Liver (tissue), 9 donors: ENCODE data around the gene PIGH. TPM values are rescaled to one million over a fixed set of nuclear protein-coding genes. Genes with fewer than 3 reads are reported as not detected.
A peak's percentile ranks its signal among the peaks of the same experiment; 100 is the strongest.

Experiments
- DNase-seq: peaks from one replicate; pipeline ENCODE4 v3.0.0-alpha.2; 2017; ENCODE audit warnings: low spot score
- H3K27ac ChIP-seq, 2 donors: one replicate each; pipeline ENCODE4 v1.7.0; 2013; ENCODE audit warnings: inconsistent platforms in 2 of 2, low read length in 2 of 2, control low read depth in 1 of 2, low read depth in 1 of 2, mild to moderate bottlenecking in 1 of 2
- H3K27me3 ChIP-seq, 4 donors: one replicate each; pipeline versions ENCODE4 v1.6.1 to v1.7.0; 2013; ENCODE audit warnings: low read length in 3 of 4, inconsistent platforms in 1 of 4, mild to moderate bottlenecking in 1 of 4, moderate library complexity in 1 of 4; ENCODE audit not compliant: control insufficient read depth in 4 of 4, insufficient read depth in 4 of 4
- H3K36me3 ChIP-seq, 4 donors: one replicate each; pipeline versions ENCODE4 v1.6.1 to v1.7.0; 2013; ENCODE audit warnings: low read length in 3 of 4, mild to moderate bottlenecking in 3 of 4, low read depth in 1 of 4, moderate library complexity in 1 of 4; ENCODE audit not compliant: control insufficient read depth in 4 of 4, insufficient read depth in 3 of 4
- H3K4me1 ChIP-seq, 4 donors: one replicate each; pipeline versions ENCODE4 v1.6.1 to v1.7.0; 2013; ENCODE audit warnings: low read length in 3 of 4, mild to moderate bottlenecking in 3 of 4, moderate library complexity in 1 of 4; ENCODE audit not compliant: control insufficient read depth in 4 of 4, insufficient read depth in 4 of 4
- H3K4me3 ChIP-seq, 3 donors: one replicate each; pipeline versions ENCODE4 v1.6.1 to v1.7.0; 2013; ENCODE audit warnings: low read length in 3 of 3, control low read depth in 1 of 3, low read depth in 1 of 3, mild to moderate bottlenecking in 1 of 3
- H3K9ac ChIP-seq, 2 donors: one replicate each; pipeline ENCODE4 v1.7.0; 2013; ENCODE audit warnings: low read length in 2 of 2, mild to moderate bottlenecking in 2 of 2, moderate library complexity in 2 of 2, control low read depth in 1 of 2, low read depth in 1 of 2
- H3K9me3 ChIP-seq, 4 donors: one replicate each; pipeline versions ENCODE4 v1.6.1 to v1.7.0; 2013; ENCODE audit warnings: low read length in 3 of 4; ENCODE audit not compliant: control insufficient read depth in 4 of 4
- ATF3 ChIP-seq: IDR thresholded peaks from 2 replicates; pipeline ENCODE4 v1.6.1; 2016; ENCODE audit warnings: antibody characterized with exemption
- EGR1 ChIP-seq, 2 donors: IDR thresholded peaks; 2 replicates each; pipeline ENCODE4 v1.6.1; 2016 to 2018; ENCODE audit warnings: antibody characterized with exemption in 2 of 2, low read depth in 2 of 2
- FOXA2 ChIP-seq: IDR thresholded peaks from 2 replicates; pipeline ENCODE4 v1.6.1; 2016; ENCODE audit warnings: antibody characterized with exemption
- GABPA ChIP-seq, 2 donors: IDR thresholded peaks in 1 of 2; conservative IDR thresholded peaks in 1 of 2; 2 replicates each; pipeline ENCODE4 v1.6.1; 2016; ENCODE audit warnings: antibody characterized with exemption in 2 of 2, mild to moderate bottlenecking in 1 of 2, moderate library complexity in 1 of 2
- HNF4A ChIP-seq, 2 donors: conservative IDR thresholded peaks; 2 replicates each; pipeline ENCODE4 v1.6.1; 2016; ENCODE audit warnings: antibody characterized with exemption in 2 of 2, mild to moderate bottlenecking in 2 of 2
- HNF4G ChIP-seq: IDR thresholded peaks from 2 replicates; pipeline ENCODE4 v1.6.1; 2016; ENCODE audit warnings: antibody characterized with exemption
- JUND ChIP-seq, 2 donors: IDR thresholded peaks; 2 replicates each; pipeline ENCODE4 v1.6.1; 2016; ENCODE audit warnings: antibody characterized with exemption in 2 of 2
- MAX ChIP-seq: IDR thresholded peaks from 2 replicates; pipeline ENCODE4 v1.6.1; 2016; ENCODE audit warnings: antibody characterized with exemption
- NR2F2 ChIP-seq: IDR thresholded peaks from 2 replicates; pipeline ENCODE4 v1.6.1; 2016; ENCODE audit warnings: antibody characterized with exemption
- RAD21 ChIP-seq, 2 donors: IDR thresholded peaks; 2 replicates each; pipeline ENCODE4 v1.6.1; 2016; ENCODE audit warnings: antibody characterized with exemption in 2 of 2, mild to moderate bottlenecking in 2 of 2
- RXRA ChIP-seq, 2 donors: IDR thresholded peaks; 2 replicates each; pipeline ENCODE4 v1.6.1; 2017 to 2018; ENCODE audit warnings: antibody characterized with exemption in 2 of 2, mild to moderate bottlenecking in 1 of 2
- SP1 ChIP-seq: IDR thresholded peaks from 2 replicates; pipeline ENCODE4 v1.6.1; 2018; ENCODE audit warnings: antibody characterized with exemption, mild to moderate bottlenecking
- TAF1 ChIP-seq: conservative IDR thresholded peaks from 2 replicates; pipeline ENCODE4 v1.6.1; 2016; ENCODE audit warnings: antibody characterized with exemption, mild to moderate bottlenecking
- YY1 ChIP-seq: IDR thresholded peaks from 2 replicates; pipeline ENCODE4 v1.6.1; 2016; ENCODE audit warnings: antibody characterized with exemption, mild to moderate bottlenecking
- ZBTB33 ChIP-seq: IDR thresholded peaks from 2 replicates; pipeline ENCODE4 v1.6.1; 2016; ENCODE audit warnings: antibody characterized with exemption
- WGBS: extraction: QIAGEN DNeasy Blood & Tissue Kit; methylation state at CpG from one replicate; pipeline ENCODE4 v1.1.7; 2013; 5-methylcytosine and 5-hydroxymethylcytosine counted together
- polyA plus RNA-seq, 2 donors: library from polyadenylated mRNA; stranded (reverse) in 1 of 2; unstranded in 1 of 2; fragments of 200-250 nt in 1 of 2; fragments of >200 nt in 1 of 2; fragmentation: Nextera tagmentation in 1 of 2; extraction: Ambion mirVana in 1 of 2; gene quantifications; one replicate each; pipeline versions ENCODE4 v1.2.1 to v1.2.3, GENCODE V29; 2013 to 2015
- total RNA-seq, 2 donors: library from RNA; depleted of rRNA; stranded (reverse); fragments of >200 nt; gene quantifications; one replicate each; pipeline ENCODE4 v1.2.3, GENCODE V29; 2014
- TF ChIP-seq, protein P1 (sequence below): fragments of 150-350 bp; IDR thresholded peaks from 2 replicates; pipeline ENCODE4 v1.5.1; 2017; ENCODE audit warnings: improper control_type of control experiment, low read depth, low read length; ENCODE audit not compliant: missing input control
- TF ChIP-seq, protein P2 (sequence below): IDR thresholded peaks from 2 replicates; pipeline ENCODE4 v1.6.1; 2016; ENCODE audit warnings: antibody characterized with exemption, mild to moderate bottlenecking
- donor health status: healthy.
- donor health status: healthy.
- donor health status: healthy.
- donor health status: healthy.
- donor health status: healthy.

Gene PIGH, protein sequence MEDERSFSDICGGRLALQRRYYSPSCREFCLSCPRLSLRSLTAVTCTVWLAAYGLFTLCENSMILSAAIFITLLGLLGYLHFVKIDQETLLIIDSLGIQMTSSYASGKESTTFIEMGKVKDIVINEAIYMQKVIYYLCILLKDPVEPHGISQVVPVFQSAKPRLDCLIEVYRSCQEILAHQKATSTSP
- total RNA-seq: 10 to 100 TPM; 22.9 to 36.1 TPM
- 10 to 100 TPM; 14.2 to 20.5 TPM for polyA plus RNA-seq

GRCh38 chr14:67599698-67600561 is at the start of gene PIGH:
Gene PIGH, minus strand, starts transcription at chr14:67600268. Its CDS starts 65 bp downstream, at chr14:67600203.
- H3K27me3 ChIP-seq: no peaks in the 10 kb centered on the region
- peaks cover 3 to 12% (median 8%) of the 10 kb centered on the region in 4 donors for H3K4me1 ChIP-seq
- TF ChIP-seq HNF4G (no peak), GABPA (IDR thresholded peaks at IDR 0.05 in 1 of 2, conservative IDR thresholded peaks at IDR 0.05 in 1 of 2) (peak in 1 of 2 donors; percentile 78), EGR1 (IDR thresholded peaks at IDR 0.05; ENCODE audit: low read depth in 2 of 2) (peak in 1 of 2 donors; percentile 19), JUND (IDR thresholded peaks at IDR 0.05) (no peak), RXRA (IDR thresholded peaks at IDR 0.05) (no peak), RAD21 (IDR thresholded peaks at IDR 0.05) (peak in 1 of 2 donors; percentile 36), YY1 (peak; percentile 76), SP1 (peak; percentile 28)
- TF ChIP-seq, protein P1, sequence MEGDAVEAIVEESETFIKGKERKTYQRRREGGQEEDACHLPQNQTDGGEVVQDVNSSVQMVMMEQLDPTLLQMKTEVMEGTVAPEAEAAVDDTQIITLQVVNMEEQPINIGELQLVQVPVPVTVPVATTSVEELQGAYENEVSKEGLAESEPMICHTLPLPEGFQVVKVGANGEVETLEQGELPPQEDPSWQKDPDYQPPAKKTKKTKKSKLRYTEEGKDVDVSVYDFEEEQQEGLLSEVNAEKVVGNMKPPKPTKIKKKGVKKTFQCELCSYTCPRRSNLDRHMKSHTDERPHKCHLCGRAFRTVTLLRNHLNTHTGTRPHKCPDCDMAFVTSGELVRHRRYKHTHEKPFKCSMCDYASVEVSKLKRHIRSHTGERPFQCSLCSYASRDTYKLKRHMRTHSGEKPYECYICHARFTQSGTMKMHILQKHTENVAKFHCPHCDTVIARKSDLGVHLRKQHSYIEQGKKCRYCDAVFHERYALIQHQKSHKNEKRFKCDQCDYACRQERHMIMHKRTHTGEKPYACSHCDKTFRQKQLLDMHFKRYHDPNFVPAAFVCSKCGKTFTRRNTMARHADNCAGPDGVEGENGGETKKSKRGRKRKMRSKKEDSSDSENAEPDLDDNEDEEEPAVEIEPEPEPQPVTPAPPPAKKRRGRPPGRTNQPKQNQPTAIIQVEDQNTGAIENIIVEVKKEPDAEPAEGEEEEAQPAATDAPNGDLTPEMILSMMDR: peak; percentile 44
- TF ChIP-seq, protein P2, sequence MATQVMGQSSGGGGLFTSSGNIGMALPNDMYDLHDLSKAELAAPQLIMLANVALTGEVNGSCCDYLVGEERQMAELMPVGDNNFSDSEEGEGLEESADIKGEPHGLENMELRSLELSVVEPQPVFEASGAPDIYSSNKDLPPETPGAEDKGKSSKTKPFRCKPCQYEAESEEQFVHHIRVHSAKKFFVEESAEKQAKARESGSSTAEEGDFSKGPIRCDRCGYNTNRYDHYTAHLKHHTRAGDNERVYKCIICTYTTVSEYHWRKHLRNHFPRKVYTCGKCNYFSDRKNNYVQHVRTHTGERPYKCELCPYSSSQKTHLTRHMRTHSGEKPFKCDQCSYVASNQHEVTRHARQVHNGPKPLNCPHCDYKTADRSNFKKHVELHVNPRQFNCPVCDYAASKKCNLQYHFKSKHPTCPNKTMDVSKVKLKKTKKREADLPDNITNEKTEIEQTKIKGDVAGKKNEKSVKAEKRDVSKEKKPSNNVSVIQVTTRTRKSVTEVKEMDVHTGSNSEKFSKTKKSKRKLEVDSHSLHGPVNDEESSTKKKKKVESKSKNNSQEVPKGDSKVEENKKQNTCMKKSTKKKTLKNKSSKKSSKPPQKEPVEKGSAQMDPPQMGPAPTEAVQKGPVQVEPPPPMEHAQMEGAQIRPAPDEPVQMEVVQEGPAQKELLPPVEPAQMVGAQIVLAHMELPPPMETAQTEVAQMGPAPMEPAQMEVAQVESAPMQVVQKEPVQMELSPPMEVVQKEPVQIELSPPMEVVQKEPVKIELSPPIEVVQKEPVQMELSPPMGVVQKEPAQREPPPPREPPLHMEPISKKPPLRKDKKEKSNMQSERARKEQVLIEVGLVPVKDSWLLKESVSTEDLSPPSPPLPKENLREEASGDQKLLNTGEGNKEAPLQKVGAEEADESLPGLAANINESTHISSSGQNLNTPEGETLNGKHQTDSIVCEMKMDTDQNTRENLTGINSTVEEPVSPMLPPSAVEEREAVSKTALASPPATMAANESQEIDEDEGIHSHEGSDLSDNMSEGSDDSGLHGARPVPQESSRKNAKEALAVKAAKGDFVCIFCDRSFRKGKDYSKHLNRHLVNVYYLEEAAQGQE: peak; percentile 97
- H3K9ac ChIP-seq: peak within 1 kb of the TSS; percentile 59 to 90
- WGBS: 4% methylated on average over 77 of the region's 77 CpGs
- peak within 1 kb of the TSS; percentile 82 to 94 (median 83) for H3K4me3 ChIP-seq
- peak within 1 kb of the TSS; percentile 91 to 94 for H3K27ac ChIP-seq
- peak; percentile 96 for DNase-seq
- no peaks in the 10 kb centered on the region for H3K9me3 ChIP-seq
- H3K36me3 ChIP-seq: no peaks in the 10 kb centered on the region

DNA sequence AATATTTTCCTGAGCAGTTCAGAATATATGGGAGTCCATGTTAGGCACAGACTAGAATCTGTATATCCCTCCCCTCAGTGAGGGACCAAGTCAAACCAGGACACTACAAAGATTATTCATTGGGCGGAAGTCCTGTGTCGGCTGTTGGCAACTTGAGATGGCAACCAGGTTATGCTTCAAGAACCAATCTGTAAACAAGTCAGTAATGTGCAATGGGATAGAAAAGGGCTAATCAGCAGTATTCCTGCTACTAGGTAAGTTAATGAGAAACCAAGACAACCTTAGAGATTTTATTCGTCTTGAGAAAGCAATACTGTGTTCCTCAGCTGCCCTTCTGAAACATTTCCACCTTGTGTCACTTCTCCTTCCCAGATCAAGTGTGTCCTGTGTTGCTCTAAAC is 46.1 kb upstream of the PIGH start:
- Histone ChIP-seq H3K4me1 (no peaks in the 10 kb centered on the region), H3K27ac (no peak overlapping the region), H3K9ac (no peak overlapping the region), H3K9me3 (no peaks in the 10 kb centered on the region), H3K4me3 (no peak overlapping the region), H3K36me3 (peaks cover 2 to 39% (median 34%) of the 10 kb centered on the region in 4 donors), H3K27me3 (no peaks in the 10 kb centered on the region)
- no peak for DNase-seq
- TF ChIP-seq HNF4G (no peak), RXRA (IDR thresholded peaks at IDR 0.05) (no peak), EGR1 (IDR thresholded peaks at IDR 0.05; ENCODE audit: low read depth in 2 of 2) (no peak), MAX (no peak), TAF1 (no peak), ATF3 (no peak), RAD21 (IDR thresholded peaks at IDR 0.05) (no peak), HNF4A (conservative IDR thresholded peaks at IDR 0.05) (no peak), ZBTB33 (no peak), YY1 (no peak), FOXA2 (no peak), JUND (IDR thresholded peaks at IDR 0.05) (no peak), NR2F2 (no peak)
- TF ChIP-seq, protein P1: no peak
- 94% methylated on average over 3 of the region's 3 CpGs for WGBS
